Nephron progenitor cell (in vitro differentiated cells): ENCODE data around the gene SORL1-AS1.

Experiments used
- DNase-seq: peaks from one replicate; pipeline ENCODE4 v3.0.0; 2021
- H3K27ac Mint-ChIP-seq: 2 replicates; pipeline ENCODE4 v1.8.0; 2021; ENCODE audit warnings: mild to moderate bottlenecking, moderate library complexity, mixed read lengths
- H3K27me3 Mint-ChIP-seq: 2 replicates; pipeline ENCODE4 v1.8.0; 2021; ENCODE audit warnings: mild to moderate bottlenecking, low read depth, mixed read lengths; ENCODE audit not compliant: poor library complexity
- H3K36me3 Mint-ChIP-seq: 2 replicates; pipeline ENCODE4 v1.8.0; 2021; ENCODE audit warnings: low read depth, mixed read lengths
- H3K4me1 Mint-ChIP-seq: 2 replicates; pipeline ENCODE4 v1.8.0; 2021; ENCODE audit warnings: mixed read lengths
- H3K4me3 Mint-ChIP-seq: 2 replicates; pipeline ENCODE4 v1.8.0; 2021; ENCODE audit warnings: mild to moderate bottlenecking, moderate library complexity, mixed read lengths
- H3K9me3 Mint-ChIP-seq: 2 replicates; pipeline ENCODE4 v1.8.0; 2021; ENCODE audit warnings: mild to moderate bottlenecking, moderate library complexity, mixed read lengths
- TF ChIP-seq, protein P1 (sequence below): fragments of 200-600 bp; sonication (generic); IDR thresholded peaks from 2 replicates; pipeline ENCODE4 v1.5.0; 2021; ENCODE audit warnings: antibody characterized with exemption

Gene SORL1-AS1

GRCh38 chr11:121465709-121466062, 12.9 kb upstream of the SORL1-AS1 start:
- peak overlapping the region; percentile 94 for H3K27ac Mint-ChIP-seq
- peak overlapping the region; percentile 51 for H3K4me3 Mint-ChIP-seq
- H3K36me3 Mint-ChIP-seq, result peaks cover 13% of the 10 kb centered on the region
- peak; percentile 19 for DNase-seq
- peaks cover 85% of the 10 kb centered on the region for H3K4me1 Mint-ChIP-seq
- H3K27me3 Mint-ChIP-seq, result no peaks in the 10 kb centered on the region
- TF ChIP-seq, protein P1, sequence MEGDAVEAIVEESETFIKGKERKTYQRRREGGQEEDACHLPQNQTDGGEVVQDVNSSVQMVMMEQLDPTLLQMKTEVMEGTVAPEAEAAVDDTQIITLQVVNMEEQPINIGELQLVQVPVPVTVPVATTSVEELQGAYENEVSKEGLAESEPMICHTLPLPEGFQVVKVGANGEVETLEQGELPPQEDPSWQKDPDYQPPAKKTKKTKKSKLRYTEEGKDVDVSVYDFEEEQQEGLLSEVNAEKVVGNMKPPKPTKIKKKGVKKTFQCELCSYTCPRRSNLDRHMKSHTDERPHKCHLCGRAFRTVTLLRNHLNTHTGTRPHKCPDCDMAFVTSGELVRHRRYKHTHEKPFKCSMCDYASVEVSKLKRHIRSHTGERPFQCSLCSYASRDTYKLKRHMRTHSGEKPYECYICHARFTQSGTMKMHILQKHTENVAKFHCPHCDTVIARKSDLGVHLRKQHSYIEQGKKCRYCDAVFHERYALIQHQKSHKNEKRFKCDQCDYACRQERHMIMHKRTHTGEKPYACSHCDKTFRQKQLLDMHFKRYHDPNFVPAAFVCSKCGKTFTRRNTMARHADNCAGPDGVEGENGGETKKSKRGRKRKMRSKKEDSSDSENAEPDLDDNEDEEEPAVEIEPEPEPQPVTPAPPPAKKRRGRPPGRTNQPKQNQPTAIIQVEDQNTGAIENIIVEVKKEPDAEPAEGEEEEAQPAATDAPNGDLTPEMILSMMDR, result no peak
- H3K9me3 Mint-ChIP-seq, result no peaks in the 10 kb centered on the region

DNA sequence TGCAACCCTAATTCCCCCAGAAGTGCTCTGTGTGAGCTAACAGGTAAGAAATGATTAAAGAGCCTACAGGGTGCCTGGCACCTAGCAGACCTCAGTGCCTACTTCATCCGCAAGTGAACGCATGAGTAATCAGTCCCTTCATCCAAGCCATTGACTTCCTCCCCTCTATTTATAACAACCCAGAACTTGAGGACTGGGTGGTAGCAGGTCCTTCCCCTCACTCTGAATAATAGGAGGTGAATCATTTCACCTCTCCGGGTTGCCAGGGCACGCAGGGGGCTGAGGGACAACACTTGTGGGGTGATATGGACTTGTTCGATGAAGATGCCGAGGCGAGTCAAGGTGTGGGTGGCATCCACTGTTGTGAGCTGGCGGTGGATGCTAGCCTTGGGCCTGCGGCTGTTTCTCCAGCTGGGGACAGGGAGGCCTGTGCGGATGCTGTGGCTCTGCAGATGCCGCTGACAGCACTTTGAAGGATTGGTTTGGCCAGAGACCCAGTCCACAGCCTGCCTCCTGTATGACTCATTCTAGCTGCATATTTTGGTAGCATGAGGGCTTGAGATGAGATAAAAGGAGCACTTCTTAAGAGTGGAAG, 11.7 kb upstream of the SORL1-AS1 start:
- DNase-seq, result peak; percentile 19

GRCh38 chr11:121463689-121464335, 11.0 kb upstream of the SORL1-AS1 start:
- TF ChIP-seq, protein P1, result no peak
- H3K9me3 Mint-ChIP-seq, result no peaks in the 10 kb centered on the region
- H3K36me3 Mint-ChIP-seq, result no peaks in the 10 kb centered on the region
- no peak overlapping the region for H3K27ac Mint-ChIP-seq
- no peak overlapping the region for H3K4me3 Mint-ChIP-seq
- peaks cover 100% of the 10 kb centered on the region for H3K4me1 Mint-ChIP-seq
- DNase-seq, result no peak
- H3K27me3 Mint-ChIP-seq, result no peaks in the 10 kb centered on the region

More for the DNA sequence above, 11.7 kb upstream of the SORL1-AS1 start:
- Mint-ChIP-seq H3K36me3 (peaks cover 2% of the 10 kb centered on the region), H3K4me3 (no peak overlapping the region), H3K9me3 (no peaks in the 10 kb centered on the region), H3K27me3 (no peaks in the 10 kb centered on the region), H3K4me1 (peaks cover 98% of the 10 kb centered on the region), H3K27ac (no peak overlapping the region)
- TF ChIP-seq, protein P1, result no peak

GRCh38 chr11:121461843-121462242, 9.1 kb upstream of the SORL1-AS1 start:
- H3K9me3 Mint-ChIP-seq, result no peaks in the 10 kb centered on the region
- H3K27me3 Mint-ChIP-seq, result no peaks in the 10 kb centered on the region
- H3K36me3 Mint-ChIP-seq, result peaks cover 9% of the 10 kb centered on the region
- no peak overlapping the region for H3K27ac Mint-ChIP-seq
- peaks cover 100% of the 10 kb centered on the region for H3K4me1 Mint-ChIP-seq
- no peak overlapping the region for H3K4me3 Mint-ChIP-seq
- DNase-seq, result no peak
- TF ChIP-seq, protein P1, result no peak

DNA sequence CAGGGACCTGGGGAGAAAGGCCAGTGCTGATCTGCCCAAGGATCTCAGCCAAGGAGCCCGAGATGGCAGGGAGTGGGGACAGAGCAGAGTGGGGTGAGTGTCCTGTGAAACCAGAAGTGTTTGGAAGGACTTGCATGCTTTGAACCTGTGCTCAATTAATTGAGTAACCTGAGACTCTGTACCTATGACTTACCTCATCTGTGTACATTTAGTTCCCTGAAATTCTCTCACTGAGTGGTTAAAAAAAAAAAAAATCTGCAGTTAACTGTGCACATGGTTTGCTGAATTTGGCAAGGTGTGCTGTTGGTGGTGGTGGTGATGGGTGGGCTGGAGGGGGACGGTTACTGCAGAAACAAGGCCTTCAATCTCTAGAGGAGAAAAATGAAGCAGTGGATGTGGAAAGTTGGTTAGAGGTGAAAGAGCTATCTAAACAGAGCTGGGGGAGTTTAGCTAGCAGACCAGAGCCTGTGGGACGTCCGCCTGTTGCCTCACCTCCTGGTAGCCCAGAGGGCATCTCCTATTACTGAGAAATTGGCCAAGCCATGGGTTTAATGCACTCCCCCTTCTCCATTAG, 8.3 kb upstream of the SORL1-AS1 start:
- peaks cover 10% of the 10 kb centered on the region for H3K36me3 Mint-ChIP-seq
- peaks cover 100% of the 10 kb centered on the region for H3K4me1 Mint-ChIP-seq
- H3K27ac Mint-ChIP-seq, result peak overlapping the region; percentile 86
- no peaks in the 10 kb centered on the region for H3K27me3 Mint-ChIP-seq
- peak overlapping the region; percentile 62 for H3K4me3 Mint-ChIP-seq
- no peaks in the 10 kb centered on the region for H3K9me3 Mint-ChIP-seq
- DNase-seq, result peak; percentile 23
- TF ChIP-seq, protein P1, result no peak
